Measurements from ENCODE around the gene SCN3B.
A peak's percentile ranks its signal among the peaks of the same experiment; 100 is the strongest.

SCN3B gene

GRCh38 chr11:123594921-123595320, 59.5 kb downstream of the SCN3B start:
- DNase-seq (ENCODE audit: low read depth) = no peak

- DNase-seq (ENCODE audit: low read depth) = no peak
Measured at GRCh38 chr11:123594188-123594901, 60.1 kb downstream of the SCN3B start.

- no peak for DNase-seq (ENCODE audit: low read depth)
Measured at GRCh38 chr11:123593570-123593969, 60.9 kb downstream of the SCN3B start.

GRCh38 chr11:123590296-123590912, 64.0 kb downstream of the SCN3B start:
- DNase-seq (ENCODE audit: low read depth) = no peak

- no peak for DNase-seq (ENCODE audit: low read depth)
Measured at GRCh38 chr11:123588864-123589262, 65.6 kb downstream of the SCN3B start.

GRCh38 chr11:123588117-123588863, 66.1 kb downstream of the SCN3B start:
- DNase-seq (ENCODE audit: low read depth) = no peak

- no peak for DNase-seq (ENCODE audit: low read depth)
Measured at GRCh38 chr11:123587559-123587958, 66.9 kb downstream of the SCN3B start.

- no peak for DNase-seq (ENCODE audit: low read depth)
Measured at GRCh38 chr11:123587044-123587443, 67.4 kb downstream of the SCN3B start.

GRCh38 chr11:123586568-123586967, 67.9 kb downstream of the SCN3B start:
- DNase-seq (ENCODE audit: low read depth) = no peak

GRCh38 chr11:123585706-123586105, 68.7 kb downstream of the SCN3B start:
- DNase-seq (ENCODE audit: low read depth) = no peak

GRCh38 chr11:123585206-123585605, 69.2 kb downstream of the SCN3B start:
- no peak for DNase-seq (ENCODE audit: low read depth)

- no peak for DNase-seq (ENCODE audit: low read depth)
Measured at GRCh38 chr11:123584737-123585136, 69.7 kb downstream of the SCN3B start.

- no peak for DNase-seq (ENCODE audit: low read depth)
Measured at GRCh38 chr11:123584186-123584585, 70.2 kb downstream of the SCN3B start.

GRCh38 chr11:123582992-123583504, 71.4 kb downstream of the SCN3B start:
- DNase-seq (ENCODE audit: low read depth) = no peak

- no peak for DNase-seq (ENCODE audit: low read depth)
Measured at GRCh38 chr11:123581651-123582399, 72.6 kb downstream of the SCN3B start.

- peak; percentile 40 for DNase-seq (ENCODE audit: low read depth)
Measured at GRCh38 chr11:123580557-123581275, 73.7 kb downstream of the SCN3B start.

GRCh38 chr11:123580137-123580536, 74.3 kb downstream of the SCN3B start:
- DNase-seq (ENCODE audit: low read depth) = no peak

GRCh38 chr11:123579482-123579812, 75.0 kb downstream of the SCN3B start:
- DNase-seq (ENCODE audit: low read depth) = no peak
